Activated naive CD4-positive, alpha-beta T cell treated with Interleukin-2 at 50 U/mL for 16 hours (primary cell): ENCODE results near the gene IL1RAPL2.
"Not testable (repeated sequence)": the region's sequence is repeated elsewhere in the genome, so short reads cannot be mapped to it uniquely, and the experiment has no call there.

Experiments used
- DNase-seq: peaks from one replicate; pipeline ENCODE4 v3.0.0-alpha.2; 2020

The IL1RAPL2 gene

DNA sequence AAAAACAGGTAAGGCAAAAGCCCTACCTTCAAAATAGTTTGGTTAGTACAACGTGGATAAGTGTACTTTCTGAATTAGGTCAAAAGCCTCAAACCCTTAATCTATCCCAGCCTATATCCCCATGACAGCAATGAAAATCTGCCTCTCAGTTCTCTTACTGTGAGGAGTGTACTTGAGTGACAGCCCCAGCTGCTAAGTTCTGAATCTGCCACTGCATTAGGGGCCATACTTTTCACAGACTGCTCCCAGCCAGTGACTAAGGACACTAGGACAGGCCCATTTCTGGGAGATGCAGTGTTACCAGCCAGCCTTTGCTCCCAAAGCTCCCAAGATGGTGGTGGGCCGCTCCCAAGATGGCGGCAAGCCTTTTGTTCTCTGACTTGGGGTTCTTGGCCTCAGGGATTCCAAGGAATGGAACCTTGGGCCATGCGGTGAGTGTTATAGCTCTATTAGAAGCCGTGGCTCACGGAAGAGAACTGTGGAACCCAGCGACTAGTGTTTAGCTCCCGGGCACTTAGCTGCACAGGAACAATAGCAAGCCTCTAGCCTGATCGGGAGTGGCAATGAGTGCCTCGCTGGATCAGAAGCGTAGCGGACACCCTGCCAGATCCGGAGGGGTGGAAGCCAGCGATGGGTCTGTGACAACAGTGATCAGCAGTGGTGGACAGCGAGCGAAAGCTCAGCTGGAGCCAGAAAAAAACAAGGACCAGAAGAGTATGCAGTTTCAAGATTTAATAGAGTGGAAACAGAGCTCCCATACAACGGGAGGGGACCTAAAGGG, 1080.8 kb downstream of the IL1RAPL2 start:
- no peak for DNase-seq

DNA sequence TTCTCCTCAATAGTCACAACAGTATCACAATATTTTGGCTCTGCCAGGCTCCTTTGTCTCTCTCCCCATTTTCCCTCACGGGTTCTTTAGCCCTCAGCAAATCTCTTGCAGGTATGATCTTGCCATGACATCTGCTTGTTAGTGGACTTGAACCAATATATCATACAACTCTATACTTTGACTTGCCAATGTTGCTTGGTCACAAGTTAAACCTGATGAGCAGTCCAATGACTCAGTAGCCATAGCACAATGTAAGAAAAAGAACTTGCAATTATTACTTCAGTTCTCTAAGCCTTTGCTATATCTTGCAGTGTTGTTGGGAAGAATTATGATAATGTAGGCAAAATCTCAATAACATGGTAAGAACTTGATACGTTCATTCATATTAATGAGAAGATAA, 1081.8 kb downstream of the IL1RAPL2 start:
- no peak for DNase-seq

- DNase-seq = no peak
Observed at GRCh38 chrX:105648732-105649131, 1082.7 kb downstream of the IL1RAPL2 start.

DNA sequence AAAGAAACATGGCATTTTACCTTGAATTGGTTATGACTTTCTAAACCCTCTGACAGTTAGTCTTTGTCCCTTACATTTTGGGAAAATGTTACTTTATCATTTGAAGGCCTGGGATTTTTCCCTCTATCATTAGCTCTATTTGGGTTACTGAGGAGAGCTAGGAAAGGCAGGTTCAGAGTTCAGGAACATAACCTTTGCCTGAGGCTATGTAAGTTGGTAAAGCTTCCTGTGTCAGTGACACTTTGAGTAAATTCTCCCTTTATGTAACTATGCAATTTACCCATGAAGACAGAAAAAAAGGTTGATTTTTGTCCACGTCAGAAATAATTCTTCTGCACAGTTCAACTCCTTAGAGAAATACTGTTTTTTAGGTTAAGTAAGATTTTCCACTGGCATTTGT, 1084.6 kb downstream of the IL1RAPL2 start:
- DNase-seq = no peak

- no peak for DNase-seq
Observed at GRCh38 chrX:105650986-105651385, 1085.0 kb downstream of the IL1RAPL2 start.

- no peak for DNase-seq
Observed at GRCh38 chrX:105653891-105654290, 1087.9 kb downstream of the IL1RAPL2 start.

DNA sequence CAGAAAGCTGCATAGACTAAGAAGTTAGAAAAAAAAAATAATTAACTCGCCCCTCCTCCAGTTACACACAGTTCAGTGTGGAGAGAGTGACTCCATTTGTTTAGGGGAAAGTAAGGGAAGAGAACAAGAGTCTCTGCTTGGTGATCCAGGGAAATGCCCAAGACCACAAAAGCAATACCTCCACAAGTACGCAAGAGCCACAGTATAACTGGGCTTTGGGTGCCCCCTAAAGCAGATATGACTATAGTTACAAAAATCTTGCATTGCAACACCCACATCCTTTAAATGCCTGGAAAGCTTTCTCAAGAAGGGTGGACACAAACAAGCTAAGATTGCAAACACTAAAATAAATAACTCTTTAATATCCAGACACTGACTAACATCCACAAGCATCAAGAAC, 1092.1 kb downstream of the IL1RAPL2 start:
- DNase-seq = no peak

DNA sequence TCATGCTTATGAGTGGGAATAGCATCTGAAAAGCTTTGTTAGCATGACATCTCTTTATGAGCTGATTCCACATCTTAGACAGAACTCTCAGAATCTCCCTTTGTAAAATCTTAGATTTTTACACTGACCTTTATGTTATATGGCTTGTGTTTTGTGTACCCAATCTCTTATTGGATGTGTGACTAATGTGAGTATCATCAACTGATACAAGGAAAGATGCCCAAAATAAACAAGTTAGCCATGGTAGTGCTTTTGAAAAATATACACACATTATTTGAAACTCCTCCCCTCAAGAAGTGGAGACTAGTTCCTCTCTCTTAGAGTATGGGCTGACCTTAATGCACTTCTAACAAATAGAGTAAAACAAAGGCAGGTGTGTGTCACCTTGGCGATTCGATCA, 1096.2 kb downstream of the IL1RAPL2 start:
- no peak for DNase-seq

GRCh38 chrX:105664243-105664642, 1098.2 kb downstream of the IL1RAPL2 start:
- DNase-seq = no peak

DNA sequence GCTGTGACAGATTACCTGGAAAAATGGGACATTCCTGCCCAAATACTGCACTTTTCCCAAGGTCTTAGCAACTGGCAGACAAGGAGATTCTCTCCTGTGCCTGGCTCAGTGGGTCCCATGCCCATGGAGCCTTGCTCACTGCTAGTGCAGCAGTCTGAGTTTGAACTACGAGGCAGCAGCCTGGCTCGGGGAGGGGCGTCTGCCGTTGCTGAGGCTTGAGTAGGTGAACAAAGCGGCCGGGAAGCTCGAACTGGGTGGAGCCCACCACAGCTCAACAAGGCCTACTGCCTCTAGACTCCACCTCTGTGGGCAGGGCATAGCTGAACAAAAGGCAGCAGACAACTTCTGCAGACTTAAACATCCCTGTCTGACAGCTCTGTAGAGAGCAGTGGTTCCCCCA, 1118.3 kb downstream of the IL1RAPL2 start:
- DNase-seq = not testable (repeated sequence)

GRCh38 chrX:105694839-105695238, 1128.8 kb downstream of the IL1RAPL2 start:
- DNase-seq = no peak

- DNase-seq = no peak
Observed at GRCh38 chrX:105695451-105695850, 1129.5 kb downstream of the IL1RAPL2 start.

DNA sequence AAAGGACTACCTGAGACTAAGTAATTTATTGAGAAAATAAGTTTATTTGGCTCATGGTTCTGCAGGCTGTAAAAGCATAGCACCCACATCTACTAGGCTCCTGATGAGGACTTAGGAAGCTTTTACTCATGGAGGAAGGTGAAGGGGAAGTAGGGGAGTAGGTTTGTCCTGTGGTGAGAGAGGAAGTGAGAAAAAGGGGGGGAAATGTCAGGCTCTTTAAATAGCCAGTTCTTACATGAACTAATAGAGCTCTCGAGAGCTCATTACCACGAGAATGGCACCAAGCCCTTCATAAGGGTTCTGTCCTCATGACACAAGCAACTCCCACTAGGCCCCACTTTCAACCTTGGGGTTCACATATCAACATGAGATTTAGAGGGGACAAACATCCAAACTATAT, 1130.9 kb downstream of the IL1RAPL2 start:
- no peak for DNase-seq

- DNase-seq = no peak
Observed at GRCh38 chrX:105697984-105698781, 1132.2 kb downstream of the IL1RAPL2 start.

GRCh38 chrX:105700331-105700730, 1134.3 kb downstream of the IL1RAPL2 start:
- DNase-seq = no peak

DNA sequence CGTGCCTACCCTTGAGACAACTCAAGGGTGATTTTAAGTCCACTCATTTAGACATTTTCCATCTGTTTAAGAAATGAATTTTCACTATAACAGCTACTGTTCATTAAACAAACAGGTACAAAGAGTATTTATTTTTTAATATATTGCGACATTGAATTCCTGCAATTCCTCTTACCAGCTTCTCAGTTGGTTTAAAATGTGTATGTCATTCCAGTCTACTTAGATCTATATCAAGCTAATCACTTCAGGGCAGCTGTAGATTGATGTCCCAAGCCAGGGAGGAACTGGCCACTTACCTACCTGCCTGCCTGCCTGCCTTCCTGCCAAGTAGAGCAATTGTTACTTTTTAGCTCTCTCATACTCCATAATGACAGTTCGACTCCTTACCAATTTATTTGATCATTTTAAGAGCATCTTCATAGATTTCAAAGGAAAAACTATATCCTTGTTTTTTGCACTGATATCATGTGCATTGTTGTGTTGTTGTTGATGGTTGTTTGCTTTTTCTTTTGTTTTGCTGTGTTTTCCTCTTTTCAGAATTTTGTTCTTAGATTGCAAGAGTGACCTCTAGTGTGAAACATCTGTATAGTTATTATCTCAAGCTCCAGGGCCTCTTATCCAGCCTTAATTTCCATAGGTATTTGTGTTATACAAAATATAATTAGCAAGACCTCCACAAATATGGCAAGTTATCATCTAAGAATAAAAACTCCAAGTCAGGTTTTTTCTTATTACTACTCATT, 1135.5 kb downstream of the IL1RAPL2 start:
- no peak for DNase-seq

DNA sequence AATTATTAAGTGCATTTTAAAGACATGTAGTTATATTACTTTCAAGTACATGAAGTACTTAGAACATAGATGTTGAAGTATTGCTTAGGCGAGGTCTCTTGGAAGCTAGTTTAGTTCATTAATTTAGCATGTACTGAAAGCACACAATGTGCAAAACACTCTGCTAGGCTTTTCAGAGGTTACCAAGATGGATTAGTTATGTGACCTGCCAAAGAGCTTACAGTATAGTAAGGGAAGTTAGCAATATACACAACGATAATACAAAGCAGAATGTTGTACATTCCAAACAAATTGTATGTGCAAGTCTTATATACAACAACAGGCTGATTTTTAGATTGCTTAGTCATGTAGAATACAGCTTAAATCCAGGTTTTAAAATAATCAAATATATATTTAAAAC, 1137.9 kb downstream of the IL1RAPL2 start:
- no peak for DNase-seq

GRCh38 chrX:105706041-105706440, 1140.0 kb downstream of the IL1RAPL2 start:
- DNase-seq = no peak

DNA sequence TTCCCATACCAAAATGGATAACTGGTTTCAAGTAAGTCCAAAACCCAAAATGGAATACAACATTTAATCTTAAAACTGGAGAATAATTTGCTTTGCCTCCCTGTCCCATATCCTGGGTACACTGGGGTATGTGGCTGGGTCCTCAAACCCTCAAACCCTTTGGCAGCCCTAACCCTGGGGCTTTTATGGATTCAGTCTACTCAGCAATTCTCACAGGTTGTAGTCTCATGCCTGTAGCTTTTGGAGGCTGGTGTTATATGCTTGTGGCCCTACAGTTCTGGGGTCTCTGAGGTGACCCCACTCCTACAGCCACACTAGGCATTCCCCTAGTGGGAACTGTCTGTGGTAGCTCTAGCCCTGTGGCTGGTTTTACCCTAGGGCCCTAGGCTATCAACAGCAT, 1145.8 kb downstream of the IL1RAPL2 start:
- DNase-seq = no peak

- DNase-seq = no peak
Observed at GRCh38 chrX:105715746-105716145, 1149.7 kb downstream of the IL1RAPL2 start.

DNA sequence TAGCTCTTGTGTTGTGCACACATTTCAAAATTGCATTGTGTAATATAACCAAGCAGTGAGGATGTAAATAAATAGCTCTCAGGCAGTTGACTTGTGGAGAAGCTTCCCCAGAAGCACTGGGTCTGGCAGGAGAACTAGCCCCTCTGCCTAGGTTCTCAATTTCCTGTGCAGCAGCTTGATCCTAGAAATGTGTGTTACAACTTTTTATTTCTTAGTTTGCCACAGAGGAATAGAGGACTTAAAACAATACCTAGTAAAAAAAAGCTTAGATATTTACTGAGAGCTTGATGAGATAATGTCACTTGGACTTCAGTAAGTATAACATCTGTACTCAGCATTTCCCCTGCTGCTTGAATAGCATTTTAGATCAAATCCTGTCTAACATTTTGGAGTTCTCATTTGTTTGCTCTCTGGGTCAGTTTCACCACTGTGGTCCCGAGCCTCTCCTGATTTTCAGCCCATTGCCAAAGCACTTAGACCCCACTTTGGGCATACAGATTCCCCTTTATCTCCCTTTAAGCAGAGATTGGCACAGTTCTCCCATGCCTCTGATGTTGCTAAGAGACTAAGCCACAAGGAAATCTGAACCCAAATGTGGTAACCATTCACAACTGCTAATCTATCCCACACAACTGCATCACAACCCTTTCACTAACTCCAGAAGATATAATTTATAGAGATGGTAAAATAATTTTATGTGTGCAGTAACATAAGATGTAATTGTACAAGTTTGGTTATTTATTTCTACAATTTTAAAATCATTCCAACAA, 1158.2 kb downstream of the IL1RAPL2 start:
- DNase-seq = no peak

DNA sequence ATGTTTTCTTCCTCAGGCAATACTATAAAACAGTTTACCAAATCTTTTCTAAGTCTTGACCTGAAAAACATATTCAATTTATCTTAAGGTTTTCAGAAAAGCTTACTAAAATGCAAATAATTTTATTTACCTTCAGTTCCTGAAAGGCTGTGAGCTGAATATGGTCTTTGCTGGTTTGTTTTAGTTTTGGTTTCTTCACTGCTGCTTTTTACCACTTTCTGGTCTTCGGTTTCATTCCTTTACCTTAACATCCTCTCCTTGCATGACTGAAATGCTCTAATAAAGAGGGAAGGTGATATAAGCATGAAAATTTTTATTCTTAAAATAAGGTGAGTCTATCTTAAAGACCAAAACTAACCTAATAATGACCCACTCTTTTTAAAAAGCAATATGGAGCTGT, 1159.2 kb downstream of the IL1RAPL2 start:
- DNase-seq = no peak

GRCh38 chrX:105738162-105738561, 1172.2 kb downstream of the IL1RAPL2 start:
- no peak for DNase-seq
